GM12891 (cell line): Measurements from ENCODE around the gene MIS12. TPM values are rescaled to one million over a fixed set of nuclear protein-coding genes. Genes with fewer than 3 reads are reported as not detected.

Experiments
- DNase-seq: peaks from one replicate; pipeline ENCODE4 v3.0.0; 2011; ENCODE audit warnings: low spot score; ENCODE audit not compliant: insufficient read length
- FAIRE-seq: peaks from 2 replicates; lab custom pipeline; 2011; peaks lifted over from hg19 to GRCh38; lab: Jason Lieb, UNC
- PAX5 ChIP-seq: IDR thresholded peaks from 2 replicates; pipeline ENCODE4 v1.6.1; 2011; ENCODE audit warnings: low read length, moderate library complexity, mild to moderate bottlenecking; ENCODE audit not compliant: insufficient read depth, severe bottlenecking
- POLR2A ChIP-seq: IDR thresholded peaks from 2 replicates; pipeline ENCODE4 v1.6.1; 2011; ENCODE audit warnings: low read depth, low read length, control low read depth
- POLR2AphosphoS5 ChIP-seq: IDR thresholded peaks from 2 replicates; pipeline ENCODE4 v1.6.1; 2011; ENCODE audit warnings: low read depth, low read length, control low read depth
- POU2F2 ChIP-seq: IDR thresholded peaks from 2 replicates; pipeline ENCODE4 v1.6.1; 2011; ENCODE audit warnings: low read depth, mild to moderate bottlenecking, control low read depth, low read length, moderate library complexity
- SPI1 ChIP-seq: IDR thresholded peaks from 2 replicates; pipeline ENCODE4 v1.6.1; 2011; ENCODE audit warnings: low read depth, low read length, control low read depth
- TAF1 ChIP-seq: IDR thresholded peaks from 2 replicates; pipeline ENCODE4 v1.6.1; 2011; ENCODE audit warnings: low read depth, low read length, control low read depth
- polyA plus RNA-seq: library from polyadenylated mRNA; unstranded; fragments of >200 nt; gene quantifications from one replicate; pipeline ENCODE4 v1.2.1, GENCODE V29; 2012; ENCODE audit warnings: low read depth, missing spikeins, inconsistent platforms; ENCODE audit not compliant: missing spikeins

MIS12 gene, protein sequence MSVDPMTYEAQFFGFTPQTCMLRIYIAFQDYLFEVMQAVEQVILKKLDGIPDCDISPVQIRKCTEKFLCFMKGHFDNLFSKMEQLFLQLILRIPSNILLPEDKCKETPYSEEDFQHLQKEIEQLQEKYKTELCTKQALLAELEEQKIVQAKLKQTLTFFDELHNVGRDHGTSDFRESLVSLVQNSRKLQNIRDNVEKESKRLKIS
- 12.9 TPM for polyA plus RNA-seq

DNA sequence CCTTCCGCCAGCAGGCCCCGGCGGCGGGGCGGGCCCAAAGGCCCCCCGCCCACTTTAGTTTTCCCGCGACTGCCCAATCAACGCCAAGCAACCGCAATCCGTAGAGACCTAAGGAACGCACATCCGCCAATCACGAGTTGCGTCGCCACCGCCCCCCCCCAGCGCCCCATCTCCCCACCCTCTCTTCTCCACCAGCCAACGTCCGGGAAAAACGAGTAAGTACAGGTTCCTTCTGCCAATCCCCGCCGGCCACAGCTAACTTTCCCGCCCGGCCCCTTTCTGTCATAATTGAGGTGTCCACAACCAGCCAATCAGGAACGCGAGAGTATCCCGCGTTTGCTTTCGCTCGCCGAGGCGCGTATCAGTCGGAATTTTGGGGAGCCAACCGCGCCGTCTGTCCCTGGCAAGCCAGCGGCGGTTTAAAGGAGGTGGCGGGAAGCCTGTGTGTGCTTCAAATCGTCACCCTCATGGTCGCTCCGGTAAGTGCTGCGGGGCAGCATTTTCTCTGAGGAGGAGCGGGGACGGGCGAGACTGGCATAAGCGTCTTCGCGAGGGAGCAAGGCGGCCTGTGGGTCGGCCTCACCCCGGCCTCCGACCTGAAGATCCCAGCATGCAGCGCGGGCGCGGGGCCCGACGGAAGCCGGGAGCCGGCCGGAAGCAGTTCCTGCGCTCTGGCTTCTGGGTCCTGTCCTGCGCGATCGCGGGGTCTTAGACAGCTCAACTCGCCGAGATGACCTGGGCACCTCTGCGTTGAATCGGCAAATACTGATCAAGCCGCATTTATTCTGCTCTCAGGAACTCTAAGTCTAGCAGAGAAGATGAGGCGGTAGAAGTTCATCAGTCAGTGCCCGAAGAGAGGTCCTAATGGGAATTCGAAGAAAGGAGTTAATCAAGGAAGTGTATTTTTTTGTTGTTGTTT lies at the start of gene MIS12:
MIS12 (plus strand) TSS at position 361 of the 919 bp plus-strand sequence. CDS start 2,297 bp downstream, outside the sequence.
- DNase-seq (peak; percentile 89), FAIRE-seq (peak; percentile 95)
- TF ChIP-seq POU2F2, result peak; percentile 19; the same call in 1 of the 2 replicates
- TF ChIP-seq TAF1, result peak; percentile 54; the same call in 1 of the 2 replicates
- TF ChIP-seq POLR2A, result peak; percentile 83
- TF ChIP-seq PAX5, result no peak
- TF ChIP-seq POLR2AphosphoS5, result peak; percentile 87
- TF ChIP-seq SPI1, result no peak

DNA sequence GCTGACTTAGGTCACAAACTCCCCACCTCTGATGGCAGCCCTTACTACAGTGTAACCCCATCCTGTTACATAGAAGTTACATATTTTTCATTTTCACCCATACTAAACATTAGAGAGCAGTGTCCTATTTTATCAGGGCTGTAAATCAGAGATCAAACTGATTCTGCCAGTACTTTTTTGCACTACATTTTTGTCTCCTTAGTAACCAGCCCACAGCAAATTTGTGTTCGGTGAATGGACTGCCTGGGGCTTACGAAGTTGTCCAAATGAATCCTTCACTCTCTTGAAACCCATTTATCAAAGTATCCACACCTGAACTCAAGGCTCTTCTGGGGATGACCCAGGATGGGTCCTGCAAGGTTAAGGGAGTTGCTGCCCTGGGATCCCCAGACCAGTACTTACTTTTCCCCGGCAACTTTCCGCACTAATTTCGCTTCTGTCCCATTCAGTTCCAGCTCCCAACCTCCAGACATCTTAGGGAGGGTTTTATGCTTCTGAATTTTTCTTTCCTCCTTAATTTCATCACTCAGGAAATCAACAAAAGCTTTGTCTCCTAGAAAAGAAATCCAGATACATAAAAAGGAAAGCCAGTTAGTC lies 48.5 kb upstream of the MIS12 start:
- DNase-seq (no peak), FAIRE-seq (no peak)
- TF ChIP-seq POLR2AphosphoS5 (no peak), TAF1 (no peak), PAX5 (no peak), POU2F2 (no peak), SPI1 (no peak), POLR2A (no peak)

DNA sequence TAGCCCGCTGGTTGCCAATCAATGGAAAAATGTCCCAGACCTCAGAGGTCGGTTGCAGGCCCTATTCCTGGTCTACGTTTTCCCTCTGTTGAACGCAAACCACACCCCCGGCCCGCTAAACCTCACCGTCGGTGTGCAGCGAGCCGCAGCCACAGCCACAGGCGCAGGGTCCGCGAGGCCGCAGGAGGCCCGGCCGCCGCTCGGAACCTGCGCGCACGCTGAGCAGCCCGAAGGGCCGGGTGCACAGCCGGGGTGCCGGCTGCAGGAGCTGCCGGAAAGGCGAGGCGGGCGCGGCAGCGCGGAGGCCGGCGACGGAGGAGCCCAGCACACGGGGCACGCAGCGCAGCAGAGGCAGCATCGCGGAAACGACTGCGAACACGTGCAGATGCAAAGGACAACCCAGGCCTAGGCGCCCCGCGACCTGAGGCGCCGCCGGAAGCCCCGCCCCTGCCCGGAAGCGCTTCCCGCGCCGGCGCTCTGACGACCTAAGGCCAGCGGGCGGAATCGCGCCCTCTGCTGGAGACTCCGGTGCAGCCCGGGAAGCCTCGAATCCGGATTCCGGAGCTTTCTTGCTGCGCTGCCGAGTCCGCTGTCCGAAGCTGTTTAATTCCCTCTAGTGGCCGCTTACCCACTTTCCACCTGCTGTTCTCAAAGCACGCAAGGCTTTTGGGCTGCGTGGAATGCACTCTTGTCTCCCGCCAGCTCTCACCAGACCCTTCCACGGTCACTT lies 47.5 kb upstream of the MIS12 start, which contains the start of gene C1QBP:
C1QBP (minus strand) TSS at position 440 of the 730 bp plus-strand sequence; CDS start at position 358, 82 bp downstream.
- TF ChIP-seq POLR2AphosphoS5 (peak; percentile 84), TAF1 (peak; percentile 65; the same call in 1 of the 2 replicates), POU2F2 (0 out of 2 replicates have a peak, but pooled peaks have one; percentile 10), PAX5 (peak; percentile 59), SPI1 (no peak), POLR2A (peak; percentile 85)
- FAIRE-seq (peak; percentile 94), DNase-seq (peak; percentile 88)

DNA sequence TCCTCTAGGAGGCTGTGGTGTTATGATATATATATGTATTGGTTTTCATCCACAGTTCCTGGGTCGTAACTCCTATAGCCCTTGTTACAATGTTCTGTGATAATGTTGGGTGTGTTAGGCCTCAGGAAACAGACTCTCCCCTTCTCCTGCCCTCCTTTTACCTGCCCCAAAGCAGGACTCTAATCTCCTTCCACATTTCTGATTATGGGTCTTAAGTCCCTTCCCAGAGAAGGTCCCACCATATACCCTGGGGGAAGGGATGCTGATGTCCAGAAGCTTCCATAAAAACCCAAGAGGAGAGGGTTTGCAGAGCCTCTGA lies 47.0 kb upstream of the MIS12 start:
- FAIRE-seq, result no peak
- DNase-seq, result no peak
- TF ChIP-seq POLR2A (no peak), POLR2AphosphoS5 (no peak), SPI1 (no peak), TAF1 (no peak), PAX5 (no peak), POU2F2 (no peak)

DNA sequence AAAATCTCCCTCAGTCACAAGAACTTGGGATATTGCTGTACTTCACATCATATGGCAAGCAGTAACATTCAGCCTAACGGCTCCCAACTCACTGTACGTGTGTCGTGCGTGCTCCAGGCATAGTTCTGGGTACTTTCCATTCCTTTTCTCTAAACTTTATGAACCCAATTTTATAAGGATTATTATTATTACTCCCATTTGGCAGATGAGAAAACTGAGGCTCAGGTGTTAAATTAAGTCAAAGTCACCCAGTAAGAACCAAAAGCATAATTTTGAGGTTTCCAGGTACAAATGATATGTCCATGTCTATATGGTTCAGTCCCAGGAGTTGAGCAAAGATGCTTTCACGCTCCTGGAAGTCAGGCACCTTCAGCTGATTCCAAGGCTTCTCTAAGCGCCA lies 42.6 kb upstream of the MIS12 start:
- FAIRE-seq (no peak), DNase-seq (no peak)
- TF ChIP-seq POU2F2 (no peak), TAF1 (no peak), SPI1 (no peak), PAX5 (no peak), POLR2A (no peak), POLR2AphosphoS5 (no peak)

DNA sequence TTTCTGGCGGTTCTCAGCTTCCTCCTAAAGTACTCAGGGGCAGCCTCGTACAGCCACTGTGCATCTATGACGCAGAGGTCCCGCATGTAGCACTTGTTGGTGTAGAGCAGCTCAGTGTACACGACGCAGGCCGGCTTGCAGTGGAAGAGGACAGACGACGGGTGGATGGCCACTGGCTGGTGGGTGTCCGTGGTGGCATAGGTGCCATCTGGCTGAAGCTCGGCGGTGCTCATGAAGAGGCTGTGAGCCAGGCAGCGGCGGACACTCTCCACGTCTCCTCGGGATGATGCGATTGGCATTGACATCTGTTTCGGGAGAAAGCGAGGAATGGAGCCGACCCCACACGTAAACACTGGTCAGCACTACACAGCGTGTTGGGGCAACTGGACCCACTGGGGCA lies 42.2 kb upstream of the MIS12 start:
- FAIRE-seq, result no peak
- DNase-seq, result no peak
- TF ChIP-seq POLR2AphosphoS5 (no peak), POU2F2 (no peak), PAX5 (no peak), TAF1 (no peak), POLR2A (no peak), SPI1 (no peak)

DNA sequence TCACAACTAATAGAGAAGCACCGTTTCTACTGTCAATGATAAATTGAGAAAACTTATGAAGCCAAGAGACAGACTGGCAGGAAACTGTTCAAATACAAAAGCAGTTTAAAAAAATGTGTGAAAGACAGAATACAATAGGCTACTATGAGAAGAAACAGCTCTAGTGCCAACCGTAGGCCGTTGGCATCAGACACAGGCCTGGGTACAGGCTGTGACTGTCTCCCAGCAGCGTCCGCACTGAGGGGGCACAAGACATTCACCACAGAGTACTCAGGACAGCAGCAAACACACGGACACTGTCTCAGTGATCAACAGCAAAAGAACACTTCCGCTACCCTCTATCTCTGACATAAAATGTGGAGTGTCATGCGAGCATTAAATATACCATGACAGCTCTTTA lies 39.6 kb upstream of the MIS12 start:
- DNase-seq (no peak), FAIRE-seq (no peak)
- no peak for TF ChIP-seq TAF1
- TF ChIP-seq POLR2A, result no peak
- TF ChIP-seq PAX5, result no peak
- TF ChIP-seq POU2F2, result no peak
- TF ChIP-seq POLR2AphosphoS5, result no peak
- no peak for TF ChIP-seq SPI1

DNA sequence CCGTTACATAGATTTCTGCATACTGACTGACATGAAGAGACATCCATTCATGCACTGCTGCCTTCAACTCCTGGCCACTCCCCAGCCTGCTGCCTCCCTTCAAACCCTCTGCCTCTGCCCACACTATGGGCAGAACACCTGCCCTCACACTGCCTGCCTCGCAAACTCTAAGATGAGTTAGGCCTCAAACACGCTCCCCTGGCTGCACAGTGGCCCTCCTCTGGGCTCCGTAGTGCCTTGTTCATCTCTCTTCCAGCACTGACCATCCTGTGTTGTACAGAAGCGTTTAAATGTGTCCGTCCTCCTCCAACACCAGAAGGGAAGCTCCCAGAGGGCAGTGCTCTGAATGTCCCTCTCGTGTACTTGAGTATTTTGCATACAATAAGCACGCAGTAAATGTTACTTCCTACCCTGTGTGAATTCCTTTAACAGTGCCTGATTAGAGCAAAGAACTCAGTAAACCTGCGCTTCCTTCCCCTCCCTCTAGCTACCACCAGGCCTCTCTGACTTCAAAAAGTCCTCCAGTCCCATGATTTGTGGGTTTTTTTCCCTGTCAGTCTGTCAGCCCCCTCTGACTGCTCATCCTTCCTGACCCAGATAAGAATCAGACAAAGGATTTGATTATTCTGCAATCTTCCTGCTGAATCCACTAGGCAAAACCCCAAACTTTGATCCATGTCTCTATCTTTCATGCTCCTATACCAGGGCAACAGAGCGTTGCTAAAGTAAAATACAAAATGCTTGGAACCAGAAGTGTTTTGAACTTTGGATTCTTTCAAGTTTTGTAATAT lies 21.5 kb upstream of the MIS12 start:
- TF ChIP-seq POLR2A (no peak), PAX5 (no peak), POU2F2 (no peak), POLR2AphosphoS5 (no peak), TAF1 (no peak), SPI1 (no peak)
- DNase-seq, result no peak
- no peak for FAIRE-seq
